DMS79 treated with DMSO at 0.1 percent for 48 hours (cell line): ENCODE data around the gene CNTNAP2.

Experiments used
- DNase-seq: peaks from one replicate; lab custom pipeline; 2025; lab: John Stamatoyannopoulos, UW

CNTNAP2 gene

DNA sequence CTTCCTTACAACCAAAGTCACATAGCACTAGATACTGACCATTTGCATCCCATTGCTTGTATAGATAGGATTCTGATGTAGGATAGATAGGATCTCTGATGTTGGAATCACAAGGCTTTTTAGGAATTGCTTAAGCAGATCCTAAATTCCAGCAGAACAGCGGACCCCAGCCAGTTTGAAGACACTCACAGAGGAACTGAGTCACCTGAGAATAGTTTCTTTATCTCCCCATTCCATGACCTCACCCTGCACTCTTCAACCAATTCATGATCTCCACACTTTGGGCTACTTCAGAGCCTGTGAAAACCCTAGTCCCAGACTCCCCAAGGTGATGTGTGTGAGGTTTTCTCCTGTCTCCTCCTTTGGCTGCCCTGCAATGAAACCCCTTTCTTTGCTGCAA lies 179.4 kb downstream of the CNTNAP2 start:
- DNase-seq, result no peak

DNA sequence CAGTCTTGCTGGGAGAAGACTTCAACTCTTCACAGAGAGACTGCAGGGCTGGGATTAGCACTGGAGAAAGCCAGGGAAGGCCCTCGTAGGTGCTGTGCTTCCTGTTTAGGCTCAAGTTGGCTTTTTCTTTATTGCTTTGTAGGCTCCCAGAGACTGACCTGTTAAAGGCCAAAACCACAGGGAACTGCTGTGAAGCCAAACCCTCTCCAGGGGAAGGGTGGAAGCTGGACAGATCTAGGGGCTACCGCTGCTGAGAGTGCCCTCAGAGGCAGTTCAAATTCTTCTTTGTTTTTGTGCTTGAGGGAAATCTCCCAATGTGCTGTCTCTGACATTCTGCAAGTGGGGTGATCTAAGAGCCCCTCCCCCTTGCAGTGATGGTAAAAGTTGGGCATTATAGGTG lies 198.4 kb downstream of the CNTNAP2 start:
- no peak for DNase-seq

- no peak for DNase-seq
These were observed 203.0 kb downstream of the CNTNAP2 start for GRCh38 chr7:146319629-146320028.

GRCh38 chr7:146321301-146321700 lies 204.7 kb downstream of the CNTNAP2 start:
- no peak for DNase-seq

GRCh38 chr7:146331369-146331768 lies 214.8 kb downstream of the CNTNAP2 start:
- DNase-seq, result no peak

- DNase-seq, result no peak
These were observed 228.7 kb downstream of the CNTNAP2 start for GRCh38 chr7:146345251-146345650.

- DNase-seq, result no peak
These were observed 229.5 kb downstream of the CNTNAP2 start for GRCh38 chr7:146346096-146346495.

DNA sequence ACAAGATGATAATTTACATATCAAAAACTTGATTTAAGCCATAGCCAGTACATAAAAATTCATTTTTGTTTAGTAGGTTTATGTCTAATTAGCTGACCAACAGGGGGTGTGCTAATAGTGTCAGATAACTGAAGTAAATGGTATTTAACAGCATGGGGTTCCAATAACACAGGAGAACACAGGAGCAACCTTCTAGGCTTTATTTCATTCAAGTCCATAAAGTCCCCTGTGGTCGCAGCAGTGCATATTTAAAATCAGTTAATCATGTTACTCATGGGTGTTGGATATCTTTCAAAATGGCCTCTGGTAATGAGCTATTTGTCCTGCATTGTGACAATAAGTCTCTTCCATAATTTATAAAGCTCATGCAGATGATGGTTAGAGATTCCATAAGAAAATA lies 238.6 kb downstream of the CNTNAP2 start:
- DNase-seq, result no peak

DNA sequence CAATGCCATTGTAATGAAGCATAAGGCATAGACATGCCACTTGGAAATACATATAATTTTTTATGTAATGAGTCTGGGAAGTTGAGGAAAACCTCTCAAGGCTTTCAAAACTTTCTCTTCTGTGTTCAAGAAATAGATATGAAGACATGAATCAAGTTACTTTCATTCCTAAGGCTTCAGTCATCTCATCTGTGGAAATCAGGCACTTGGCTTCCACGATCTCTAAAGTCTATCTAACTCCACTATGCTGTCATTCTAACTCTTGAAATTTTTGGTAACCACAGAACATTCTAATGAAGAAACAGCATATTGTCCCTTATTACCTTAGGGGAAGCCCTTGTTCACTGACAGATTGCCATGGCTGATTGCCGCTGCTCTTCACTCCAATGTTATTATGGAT lies 242.6 kb downstream of the CNTNAP2 start:
- DNase-seq, result no peak

DNA sequence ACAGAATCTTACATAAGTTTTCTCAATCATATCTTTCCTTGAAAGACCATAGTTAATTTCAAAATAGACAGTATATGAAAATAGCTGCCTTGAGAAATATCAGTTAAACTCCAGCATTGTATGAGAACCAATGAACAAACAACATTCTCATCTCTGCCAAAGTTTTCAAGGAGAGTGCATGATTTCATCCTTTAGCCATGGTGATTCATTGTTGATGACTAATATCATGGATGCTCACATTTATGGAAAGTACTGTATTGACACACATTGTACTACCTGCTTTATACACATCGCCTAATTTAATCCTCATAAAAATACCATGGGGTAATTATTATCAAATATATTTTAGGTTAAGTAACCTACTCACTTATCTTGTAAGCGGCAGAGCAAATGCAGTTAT lies 250.3 kb downstream of the CNTNAP2 start:
- DNase-seq, result no peak

GRCh38 chr7:146370171-146370570 lies 253.6 kb downstream of the CNTNAP2 start:
- no peak for DNase-seq

DNA sequence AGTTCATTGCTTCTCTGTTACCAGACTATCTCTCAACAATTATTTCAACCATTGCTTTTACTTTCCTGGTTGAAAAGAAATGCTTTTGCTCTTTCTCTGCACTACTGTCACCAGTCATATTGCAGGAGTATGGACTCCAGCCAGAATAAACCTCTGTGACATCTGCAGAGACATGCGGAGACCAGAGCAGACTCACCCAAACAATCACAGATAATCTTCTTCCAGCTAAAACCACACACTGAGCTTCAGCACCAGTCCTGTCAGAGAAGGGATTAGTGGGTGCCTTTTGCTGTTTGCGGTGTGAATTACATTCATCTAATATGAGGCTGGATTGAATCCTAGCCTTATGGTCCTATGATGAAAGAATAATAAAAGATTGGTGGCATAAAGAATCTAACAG lies 258.6 kb downstream of the CNTNAP2 start:
- DNase-seq, result no peak

DNA sequence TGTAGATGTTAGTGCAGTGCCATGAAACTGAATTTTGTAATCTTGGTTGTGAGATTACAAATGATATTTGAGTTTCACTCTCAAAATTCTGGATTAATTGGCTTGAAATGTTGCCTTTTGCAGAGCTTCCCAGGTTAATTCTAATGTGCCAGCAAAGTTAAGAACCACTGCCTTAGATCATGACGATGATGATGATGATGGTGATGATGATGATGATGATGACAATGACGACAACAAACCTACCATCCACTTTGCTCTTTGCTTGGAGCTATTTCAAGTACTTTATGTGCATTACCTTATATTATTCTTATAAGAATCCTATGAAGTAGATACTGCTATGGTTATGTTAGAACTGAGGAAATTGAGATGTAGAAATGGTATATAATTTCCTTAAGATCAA lies 261.6 kb downstream of the CNTNAP2 start:
- DNase-seq, result no peak

DNA sequence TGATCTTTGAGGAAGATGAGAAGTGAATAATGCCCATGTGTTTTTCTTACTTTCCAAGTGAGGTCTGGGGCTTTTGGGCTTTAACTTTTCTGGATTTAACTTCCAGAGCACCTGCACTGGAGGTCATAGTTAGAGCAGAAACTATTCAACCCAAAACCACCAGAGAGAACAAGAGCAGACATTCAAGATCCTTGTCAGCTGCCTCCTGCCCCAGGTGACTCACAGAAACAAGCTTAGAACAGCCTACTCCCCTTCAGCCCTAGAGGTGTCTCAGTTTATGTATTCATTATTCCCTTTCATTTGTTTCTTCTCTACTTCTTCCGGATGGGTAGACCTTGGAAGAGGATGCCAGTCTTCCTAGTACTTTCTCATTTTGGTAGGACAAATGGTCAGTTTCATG lies 270.5 kb downstream of the CNTNAP2 start:
- no peak for DNase-seq

- DNase-seq, result no peak
These were observed 272.3 kb downstream of the CNTNAP2 start for GRCh38 chr7:146388928-146389327.

DNA sequence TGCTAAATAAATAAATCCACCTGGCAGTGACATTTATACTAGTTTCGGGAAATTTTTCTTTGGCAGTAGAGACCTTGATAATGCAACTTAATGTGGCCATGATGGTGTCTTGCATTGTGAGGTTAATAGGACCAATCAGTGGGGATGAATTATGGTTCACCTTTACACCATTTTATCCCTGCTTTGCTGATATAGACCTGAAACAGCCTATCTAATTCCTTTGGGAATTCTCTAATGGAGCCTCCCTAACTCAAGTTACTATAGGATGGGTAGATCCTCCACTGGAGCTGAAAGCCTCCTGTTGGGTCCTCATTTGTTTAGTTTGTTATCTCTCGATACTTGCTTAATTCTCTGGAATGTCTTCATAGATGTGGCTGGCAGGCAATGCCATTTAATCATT lies 276.7 kb downstream of the CNTNAP2 start:
- no peak for DNase-seq

GRCh38 chr7:146397141-146397540 lies 280.5 kb downstream of the CNTNAP2 start:
- no peak for DNase-seq

GRCh38 chr7:146401939-146402338 lies 285.3 kb downstream of the CNTNAP2 start:
- DNase-seq, result no peak

GRCh38 chr7:146405737-146406136 lies 289.1 kb downstream of the CNTNAP2 start:
- no peak for DNase-seq

- no peak for DNase-seq
These were observed 295.4 kb downstream of the CNTNAP2 start for GRCh38 chr7:146411975-146412374.

GRCh38 chr7:146412781-146413180 lies 296.2 kb downstream of the CNTNAP2 start:
- no peak for DNase-seq

DNA sequence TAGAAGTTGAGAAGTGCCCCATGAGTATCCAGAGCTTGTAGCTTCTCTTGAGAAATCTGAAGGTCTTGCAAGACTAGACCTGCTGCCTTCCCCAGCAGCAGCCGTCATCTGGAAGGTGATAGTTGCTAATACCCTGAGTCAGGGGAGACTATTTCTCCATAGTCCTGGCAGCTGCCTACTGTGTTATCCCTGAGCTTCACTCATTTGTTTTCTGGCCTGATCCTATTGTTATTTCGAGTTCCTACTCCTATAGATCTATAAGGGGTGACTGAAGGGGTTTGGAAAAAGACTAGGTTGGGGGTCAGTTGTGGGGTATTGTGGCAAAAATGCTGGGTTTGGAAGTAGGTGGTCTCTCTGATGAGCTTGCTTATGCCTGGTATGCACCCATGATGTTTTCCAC lies 297.8 kb downstream of the CNTNAP2 start:
- DNase-seq, result no peak

- DNase-seq, result no peak
These were observed 298.3 kb downstream of the CNTNAP2 start for GRCh38 chr7:146414937-146415336.

- no peak for DNase-seq
These were observed 300.6 kb downstream of the CNTNAP2 start for GRCh38 chr7:146417176-146417575.

DNA sequence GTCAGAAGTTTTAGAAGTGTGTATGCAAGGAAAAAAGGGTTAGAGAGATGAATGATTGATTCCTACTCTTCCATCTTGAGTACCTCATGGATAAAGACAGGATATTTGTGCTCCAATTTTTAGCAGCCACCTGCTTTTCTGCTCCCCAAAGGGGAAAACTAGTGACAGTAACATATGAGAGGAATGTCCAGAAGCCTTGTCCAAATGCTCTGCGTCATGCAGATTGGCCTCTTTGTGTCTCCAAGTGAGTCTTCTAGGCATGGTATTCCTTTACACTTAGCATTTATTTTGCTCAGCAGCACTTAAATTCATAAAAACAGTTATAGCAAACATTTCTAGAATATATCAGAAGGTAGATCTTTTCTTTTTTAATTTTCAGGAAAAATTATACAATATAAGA lies 306.8 kb downstream of the CNTNAP2 start:
- no peak for DNase-seq
